SJSA1 (cell line): ENCODE measurements around the gene NAT10. TPM values are rescaled to one million over a fixed set of nuclear protein-coding genes. Genes with fewer than 3 reads are reported as not detected.
"Not testable (repeated sequence)": the region's sequence is repeated elsewhere in the genome, so short reads cannot be mapped to it uniquely, and the experiment has no call there.

Source experiments
- DNase-seq, 2 experiments: peaks; one replicate each; pipeline ENCODE4 v3.0.0-alpha.2; 2015 to 2020; ENCODE audit warnings: low spot score in 2 of 2, low read depth in 1 of 2
- H3K27ac ChIP-seq: fragments of 250-450 bp; sonication (Bioruptor Pico); 2 replicates; pipeline ENCODE4 v1.5.1; 2020; ENCODE audit warnings: mild to moderate bottlenecking, moderate library complexity
- H3K27me3 ChIP-seq: fragments of 250-450 bp; sonication (Bioruptor Pico); replicated peaks from 2 replicates; pipeline ENCODE4 v1.5.1; 2020; ENCODE audit warnings: mild to moderate bottlenecking, moderate library complexity
- H3K36me3 ChIP-seq: fragments of 250-450 bp; sonication (Bioruptor Pico); 2 replicates; pipeline ENCODE4 v1.5.1; 2020; ENCODE audit warnings: mild to moderate bottlenecking
- H3K4me1 ChIP-seq: fragments of 250-450 bp; sonication (Bioruptor Pico); replicated peaks from 2 replicates; pipeline ENCODE4 v1.6.1; 2021; ENCODE audit warnings: mild to moderate bottlenecking
- H3K4me3 ChIP-seq: fragments of 250-450 bp; sonication (Bioruptor Pico); 2 replicates; pipeline ENCODE4 v1.5.1; 2020; ENCODE audit warnings: mild to moderate bottlenecking
- H3K9me3 ChIP-seq: fragments of 250-450 bp; sonication (Bioruptor Pico); replicated peaks from 2 replicates; pipeline ENCODE4 v1.5.1; 2020; ENCODE audit warnings: mild to moderate bottlenecking
- total RNA-seq: library from RNA; depleted of rRNA; stranded (reverse); fragments of >200 nt; shearing (Covaris generic); gene quantifications from 2 replicates; pipeline ENCODE4 v1.2.3, GENCODE V29; 2014; rRNA removed

The NAT10 gene
- 27.5 and 36.4 TPM in 2 replicates for total RNA-seq

- H3K27me3 ChIP-seq, result no peaks in the 10 kb centered on the region
- H3K36me3 ChIP-seq, result peaks cover 61% of the 10 kb centered on the region
- peaks cover 10% of the 10 kb centered on the region for H3K4me1 ChIP-seq
- H3K4me3 ChIP-seq, result peak within 1 kb of the TSS; percentile 61
- DNase-seq, result peak; percentile 95 to 98
- no peaks in the 10 kb centered on the region for H3K9me3 ChIP-seq
- peak within 1 kb of the TSS; percentile 70 for H3K27ac ChIP-seq
Observed at GRCh38 chr11:34105079-34105956, at the start of gene NAT10. NAT10 (plus strand) TSS chr11:34105629; CDS start chr11:34108226, 2,597 bp downstream.

GRCh38 chr11:34056672-34057071, 48.8 kb upstream of the NAT10 start:
- H3K36me3 ChIP-seq, result peaks cover 93% of the 10 kb centered on the region
- no peaks in the 10 kb centered on the region for H3K9me3 ChIP-seq
- no peak for DNase-seq
- no peak overlapping the region for H3K27ac ChIP-seq
- H3K27me3 ChIP-seq, result no peaks in the 10 kb centered on the region
- H3K4me1 ChIP-seq, result peaks cover 10% of the 10 kb centered on the region
- H3K4me3 ChIP-seq, result no peak overlapping the region

GRCh38 chr11:34063061-34063795, 42.2 kb upstream of the NAT10 start:
- Histone ChIP-seq H3K4me3 (no peak overlapping the region), H3K27me3 (no peaks in the 10 kb centered on the region), H3K36me3 (peaks cover 76% of the 10 kb centered on the region), H3K9me3 (no peaks in the 10 kb centered on the region), H3K4me1 (0 out of 2 replicates have a peak, but pooled peaks cover 6% of the 10 kb centered on the region), H3K27ac (no peak overlapping the region)
- DNase-seq, result no peak

- Histone ChIP-seq H3K4me3 (no peak overlapping the region), H3K27ac (no peak overlapping the region), H3K27me3 (no peaks in the 10 kb centered on the region), H3K4me1 (0 out of 2 replicates have a peak, but pooled peaks cover 8% of the 10 kb centered on the region), H3K9me3 (no peaks in the 10 kb centered on the region), H3K36me3 (peaks cover 72% of the 10 kb centered on the region)
- DNase-seq, result no peak
Observed at GRCh38 chr11:34064291-34064690, 41.1 kb upstream of the NAT10 start.

GRCh38 chr11:34065505-34066203, 39.8 kb upstream of the NAT10 start:
- Histone ChIP-seq H3K27ac (no peak overlapping the region), H3K4me1 (0 out of 2 replicates have a peak, but pooled peaks cover 8% of the 10 kb centered on the region), H3K36me3 (peaks cover 68% of the 10 kb centered on the region), H3K4me3 (no peak overlapping the region), H3K27me3 (no peaks in the 10 kb centered on the region), H3K9me3 (no peaks in the 10 kb centered on the region)
- no peak for DNase-seq

GRCh38 chr11:34066766-34067165, 38.7 kb upstream of the NAT10 start:
- H3K27me3 ChIP-seq, H3K27ac ChIP-seq, H3K9me3 ChIP-seq, H3K4me1 ChIP-seq, H3K4me3 ChIP-seq, DNase-seq: not testable (repeated sequence)
- H3K36me3 ChIP-seq, result peaks cover 67% of the 10 kb centered on the region

- Histone ChIP-seq H3K27ac (no peak overlapping the region), H3K27me3 (no peaks in the 10 kb centered on the region), H3K4me3 (no peak overlapping the region), H3K4me1 (0 out of 2 replicates have a peak, but pooled peaks cover 8% of the 10 kb centered on the region), H3K9me3 (no peaks in the 10 kb centered on the region), H3K36me3 (peaks cover 71% of the 10 kb centered on the region)
- DNase-seq, result no peak
Observed at GRCh38 chr11:34067383-34068065, 37.9 kb upstream of the NAT10 start.

- DNase-seq, result no peak
- Histone ChIP-seq H3K4me1 (0 out of 2 replicates have a peak, but pooled peaks cover 8% of the 10 kb centered on the region), H3K27ac (no peak overlapping the region)
Observed at GRCh38 chr11:34068111-34068510, 37.3 kb upstream of the NAT10 start.

GRCh38 chr11:34071306-34071705, 34.1 kb upstream of the NAT10 start:
- not testable (repeated sequence) for DNase-seq, H3K9me3 ChIP-seq, H3K27ac ChIP-seq, H3K27me3 ChIP-seq, H3K4me3 ChIP-seq
- peaks cover 70% of the 10 kb centered on the region for H3K36me3 ChIP-seq
- peaks cover 34% of the 10 kb centered on the region for H3K4me1 ChIP-seq

More at GRCh38 chr11:34068111-34068510, 37.3 kb upstream of the NAT10 start:
- H3K36me3 ChIP-seq, result peaks cover 73% of the 10 kb centered on the region
- no peak overlapping the region for H3K4me3 ChIP-seq
- no peaks in the 10 kb centered on the region for H3K27me3 ChIP-seq
- no peaks in the 10 kb centered on the region for H3K9me3 ChIP-seq

GRCh38 chr11:34072041-34072440, 33.4 kb upstream of the NAT10 start:
- Histone ChIP-seq H3K4me3 (no peak overlapping the region), H3K4me1 (peaks cover 36% of the 10 kb centered on the region), H3K27me3 (no peaks in the 10 kb centered on the region), H3K9me3 (no peaks in the 10 kb centered on the region), H3K27ac (no peak overlapping the region), H3K36me3 (peaks cover 75% of the 10 kb centered on the region)
- DNase-seq, result no peak

GRCh38 chr11:34072832-34073231, 32.6 kb upstream of the NAT10 start:
- Histone ChIP-seq H3K36me3 (peaks cover 79% of the 10 kb centered on the region), H3K9me3 (no peaks in the 10 kb centered on the region), H3K27me3 (no peaks in the 10 kb centered on the region), H3K27ac (no peak overlapping the region), H3K4me3 (no peak overlapping the region), H3K4me1 (peaks cover 34% of the 10 kb centered on the region)
- DNase-seq, result no peak

- H3K9me3 ChIP-seq, result no peaks in the 10 kb centered on the region
- H3K27ac ChIP-seq, result 0 out of 2 replicates have a peak overlapping the region, but pooled peaks have one; percentile 8
- H3K27me3 ChIP-seq, result no peaks in the 10 kb centered on the region
- peaks cover 85% of the 10 kb centered on the region for H3K36me3 ChIP-seq
- no peak for DNase-seq
- H3K4me3 ChIP-seq, result no peak overlapping the region
- H3K4me1 ChIP-seq, result peaks cover 40% of the 10 kb centered on the region
Observed at GRCh38 chr11:34074391-34074790, 31.0 kb upstream of the NAT10 start.
